Nephron progenitor cell (in vitro differentiated cells): ENCODE measurements around the gene DENND2D.

Experiments
- DNase-seq: peaks from one replicate; pipeline ENCODE4 v3.0.0; 2021
- H3K27ac Mint-ChIP-seq: 2 replicates; pipeline ENCODE4 v1.8.0; 2021; ENCODE audit warnings: mild to moderate bottlenecking, moderate library complexity, mixed read lengths
- H3K27me3 Mint-ChIP-seq: 2 replicates; pipeline ENCODE4 v1.8.0; 2021; ENCODE audit warnings: mild to moderate bottlenecking, low read depth, mixed read lengths; ENCODE audit not compliant: poor library complexity
- H3K36me3 Mint-ChIP-seq: 2 replicates; pipeline ENCODE4 v1.8.0; 2021; ENCODE audit warnings: low read depth, mixed read lengths
- H3K4me1 Mint-ChIP-seq: 2 replicates; pipeline ENCODE4 v1.8.0; 2021; ENCODE audit warnings: mixed read lengths
- H3K4me3 Mint-ChIP-seq: 2 replicates; pipeline ENCODE4 v1.8.0; 2021; ENCODE audit warnings: mild to moderate bottlenecking, moderate library complexity, mixed read lengths
- H3K9me3 Mint-ChIP-seq: 2 replicates; pipeline ENCODE4 v1.8.0; 2021; ENCODE audit warnings: mild to moderate bottlenecking, moderate library complexity, mixed read lengths
- TF ChIP-seq, protein P1 (sequence below): fragments of 200-600 bp; sonication (generic); IDR thresholded peaks from 2 replicates; pipeline ENCODE4 v1.5.0; 2021; ENCODE audit warnings: antibody characterized with exemption

The DENND2D gene

DNA sequence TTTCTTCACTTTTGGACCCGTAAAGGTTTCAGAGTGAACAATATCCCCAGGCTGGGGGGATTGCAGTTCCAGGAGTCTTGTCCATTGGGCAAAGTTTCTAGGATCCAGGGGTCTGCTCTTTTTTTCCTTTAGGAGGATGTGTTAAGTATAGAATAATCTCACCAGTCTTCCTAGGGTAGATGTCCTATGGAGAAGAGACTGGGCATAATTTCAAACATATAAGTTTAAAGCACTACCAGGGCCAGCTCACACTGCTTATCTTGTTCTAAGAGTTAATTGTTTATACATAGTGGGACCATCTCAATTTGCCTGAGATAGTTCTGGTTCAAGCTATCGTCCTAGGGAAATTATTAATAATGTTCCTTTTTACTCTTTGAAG, 28.3 kb upstream of the DENND2D start:
- Mint-ChIP-seq H3K36me3 (no peaks in the 10 kb centered on the region), H3K27me3 (peaks cover 8% of the 10 kb centered on the region), H3K4me1 (no peaks in the 10 kb centered on the region), H3K9me3 (no peaks in the 10 kb centered on the region), H3K27ac (no peak overlapping the region), H3K4me3 (no peak overlapping the region)
- DNase-seq = no peak
- TF ChIP-seq, protein P1, sequence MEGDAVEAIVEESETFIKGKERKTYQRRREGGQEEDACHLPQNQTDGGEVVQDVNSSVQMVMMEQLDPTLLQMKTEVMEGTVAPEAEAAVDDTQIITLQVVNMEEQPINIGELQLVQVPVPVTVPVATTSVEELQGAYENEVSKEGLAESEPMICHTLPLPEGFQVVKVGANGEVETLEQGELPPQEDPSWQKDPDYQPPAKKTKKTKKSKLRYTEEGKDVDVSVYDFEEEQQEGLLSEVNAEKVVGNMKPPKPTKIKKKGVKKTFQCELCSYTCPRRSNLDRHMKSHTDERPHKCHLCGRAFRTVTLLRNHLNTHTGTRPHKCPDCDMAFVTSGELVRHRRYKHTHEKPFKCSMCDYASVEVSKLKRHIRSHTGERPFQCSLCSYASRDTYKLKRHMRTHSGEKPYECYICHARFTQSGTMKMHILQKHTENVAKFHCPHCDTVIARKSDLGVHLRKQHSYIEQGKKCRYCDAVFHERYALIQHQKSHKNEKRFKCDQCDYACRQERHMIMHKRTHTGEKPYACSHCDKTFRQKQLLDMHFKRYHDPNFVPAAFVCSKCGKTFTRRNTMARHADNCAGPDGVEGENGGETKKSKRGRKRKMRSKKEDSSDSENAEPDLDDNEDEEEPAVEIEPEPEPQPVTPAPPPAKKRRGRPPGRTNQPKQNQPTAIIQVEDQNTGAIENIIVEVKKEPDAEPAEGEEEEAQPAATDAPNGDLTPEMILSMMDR = no peak

DNA sequence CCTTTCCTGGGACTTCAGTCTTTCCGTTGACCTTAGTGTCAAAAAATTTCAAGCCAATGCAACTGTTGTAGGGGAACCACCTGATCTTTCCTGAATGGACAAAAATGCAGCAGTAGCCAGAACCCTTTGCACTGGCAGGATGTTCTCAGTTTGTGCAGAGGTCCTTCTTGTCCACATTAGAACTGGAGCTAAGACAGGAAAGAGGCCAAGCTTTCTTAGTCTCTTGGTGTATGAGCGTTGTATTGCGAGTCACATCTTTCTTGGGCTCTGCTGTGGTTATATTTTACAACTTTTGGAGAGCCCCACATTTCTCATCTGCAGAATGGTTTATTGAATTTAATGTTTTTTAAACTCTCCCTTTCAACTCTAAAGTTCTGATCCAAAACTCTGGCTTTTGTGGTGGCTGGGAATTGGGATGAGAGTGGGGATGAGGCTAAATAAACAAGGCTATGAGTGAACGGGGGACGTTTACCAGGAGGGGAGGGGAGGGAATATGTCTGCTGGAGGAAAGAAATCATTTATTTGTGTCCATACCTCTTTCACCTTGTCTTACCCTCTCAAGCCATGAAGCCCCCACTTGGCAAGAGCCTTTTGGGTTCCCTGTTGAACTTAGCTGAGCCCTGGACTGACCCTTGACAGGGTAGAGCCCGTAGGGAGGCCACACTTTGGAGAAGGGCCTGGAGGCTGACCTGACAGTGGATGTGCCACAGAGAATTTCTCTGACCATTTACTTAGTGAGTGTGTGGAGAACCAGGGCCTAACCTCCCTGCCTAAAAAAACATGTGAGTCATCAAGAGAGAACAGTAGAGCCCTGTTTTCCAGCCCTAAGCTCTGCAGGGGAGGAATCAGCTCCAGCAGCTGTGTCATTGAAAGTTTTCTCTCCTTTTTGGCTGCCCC, 27.7 kb upstream of the DENND2D start:
- TF ChIP-seq, protein P1 = no peak
- H3K9me3 Mint-ChIP-seq = no peaks in the 10 kb centered on the region
- no peak overlapping the region for H3K4me3 Mint-ChIP-seq
- H3K27me3 Mint-ChIP-seq = peaks cover 10% of the 10 kb centered on the region
- H3K36me3 Mint-ChIP-seq = no peaks in the 10 kb centered on the region
- no peaks in the 10 kb centered on the region for H3K4me1 Mint-ChIP-seq
- peak overlapping the region; percentile 29 for H3K27ac Mint-ChIP-seq
- DNase-seq = no peak

DNA sequence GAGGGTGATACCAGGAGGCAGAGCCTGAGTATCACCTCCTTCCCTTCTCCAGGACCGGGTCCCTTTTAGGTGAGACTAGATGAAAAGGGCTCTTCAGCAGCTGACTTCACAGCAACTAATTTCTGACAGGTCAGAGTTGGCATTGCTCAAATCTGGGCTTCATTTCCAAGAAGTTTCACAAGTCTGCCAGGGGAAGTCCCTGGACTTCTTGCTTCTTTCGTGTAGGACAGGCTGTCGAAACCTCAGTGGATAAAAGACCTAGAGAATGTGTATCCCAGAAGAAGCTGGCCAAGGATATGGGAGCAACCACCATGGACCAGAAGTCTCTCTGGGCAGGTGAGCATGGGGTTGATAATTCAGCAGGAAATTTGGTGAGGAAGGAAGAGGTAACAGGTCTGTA, 27.0 kb upstream of the DENND2D start, which contains the start of gene CHI3L2:
Gene CHI3L2 (plus strand): TSS at position 280 of the 400 bp plus-strand sequence. CDS start 17 bp downstream, at position 297.
- H3K27ac Mint-ChIP-seq = peak within 1 kb of the TSS; percentile 29
- no peak within 1 kb of the TSS for H3K4me3 Mint-ChIP-seq
- H3K9me3 Mint-ChIP-seq = no peaks in the 10 kb centered on the region
- TF ChIP-seq, protein P1 = no peak
- no peak for DNase-seq
- H3K36me3 Mint-ChIP-seq = no peaks in the 10 kb centered on the region
- H3K27me3 Mint-ChIP-seq = peaks cover 11% of the 10 kb centered on the region
- no peaks in the 10 kb centered on the region for H3K4me1 Mint-ChIP-seq

DNA sequence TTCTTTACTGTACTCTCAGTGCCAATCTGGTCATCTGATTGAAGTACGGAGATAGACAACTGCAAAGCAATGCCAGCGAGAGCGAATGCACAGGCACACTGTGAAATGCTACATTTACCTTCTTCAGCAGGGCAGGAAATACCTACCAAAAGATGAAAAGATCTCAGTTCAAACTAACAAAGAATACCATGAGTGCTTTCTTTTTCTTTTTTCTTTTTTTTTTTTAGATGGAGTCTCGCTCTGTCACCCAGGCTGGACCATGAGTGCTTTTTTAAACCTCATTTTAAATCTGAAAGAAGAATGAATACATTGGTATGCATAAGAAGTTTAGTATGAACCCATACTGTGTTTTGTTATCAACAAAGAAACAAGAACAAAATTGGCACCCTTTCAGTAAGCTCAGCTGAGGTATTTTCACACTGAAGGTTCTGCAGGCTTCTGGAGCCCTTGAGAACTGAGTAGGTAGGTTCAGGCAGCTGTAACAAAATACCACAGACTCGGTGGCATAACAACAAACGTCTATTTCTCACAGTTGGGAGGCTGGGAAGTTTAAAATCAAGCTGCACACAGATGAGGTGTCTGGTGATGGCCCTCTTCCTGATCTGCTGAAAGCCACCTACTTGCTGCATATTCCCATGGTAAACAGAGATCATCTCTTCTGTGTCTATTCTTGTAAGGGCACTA, 25.4 kb upstream of the DENND2D start:
- Mint-ChIP-seq H3K9me3 (no peaks in the 10 kb centered on the region), H3K36me3 (no peaks in the 10 kb centered on the region), H3K27me3 (peaks cover 3% of the 10 kb centered on the region), H3K4me3 (no peak overlapping the region), H3K4me1 (peaks cover 5% of the 10 kb centered on the region), H3K27ac (peak overlapping the region; percentile 24)
- no peak for DNase-seq
- TF ChIP-seq, protein P1 = no peak

DNA sequence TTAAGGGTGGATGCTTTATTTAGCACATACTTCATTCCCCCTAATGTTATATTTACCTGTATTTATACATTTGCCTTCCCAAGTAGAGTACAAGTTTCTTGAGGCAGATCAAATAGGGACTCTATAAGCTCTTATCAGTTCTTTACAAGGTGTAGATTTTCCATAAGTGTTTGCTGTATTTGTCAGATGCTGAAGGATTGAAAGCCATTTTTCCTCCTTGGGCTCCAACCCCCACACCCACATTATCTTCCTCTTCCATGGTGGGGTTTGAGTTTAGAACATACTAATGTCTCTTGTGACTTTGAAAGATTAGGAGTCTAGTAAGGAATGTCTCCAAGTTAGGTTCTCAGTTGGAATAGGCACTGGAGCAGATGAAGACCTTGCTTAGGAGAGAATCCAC, 24.6 kb upstream of the DENND2D start:
- H3K36me3 Mint-ChIP-seq = no peaks in the 10 kb centered on the region
- no peak overlapping the region for H3K27ac Mint-ChIP-seq
- TF ChIP-seq, protein P1 = no peak
- DNase-seq = no peak
- H3K27me3 Mint-ChIP-seq = peaks cover 3% of the 10 kb centered on the region
- no peaks in the 10 kb centered on the region for H3K9me3 Mint-ChIP-seq
- H3K4me1 Mint-ChIP-seq = peaks cover 5% of the 10 kb centered on the region
- no peak overlapping the region for H3K4me3 Mint-ChIP-seq
